OCI-LY7 (cell line): Measurements from ENCODE around the gene ADH6.

Experiments used
- EZH2phosphoT487 ChIP-seq: fragments of 200-600 bp; sonication (generic); IDR thresholded peaks from 2 replicates; pipeline ENCODE4 v1.6.1; 2018; ENCODE audit warnings: low read depth, borderline replicate concordance, mild to moderate bottlenecking, mixed run types, antibody characterized with exemption, low read length, moderate library complexity, mixed read lengths
- TF ChIP-seq, protein P1 (sequence below): fragments of 200-600 bp; sonication (generic); conservative IDR thresholded peaks from 2 replicates; pipeline ENCODE4 v1.5.1; 2014; ENCODE audit warnings: mild to moderate bottlenecking, antibody characterized with exemption, low read length, moderate library complexity, mixed read lengths

DNA sequence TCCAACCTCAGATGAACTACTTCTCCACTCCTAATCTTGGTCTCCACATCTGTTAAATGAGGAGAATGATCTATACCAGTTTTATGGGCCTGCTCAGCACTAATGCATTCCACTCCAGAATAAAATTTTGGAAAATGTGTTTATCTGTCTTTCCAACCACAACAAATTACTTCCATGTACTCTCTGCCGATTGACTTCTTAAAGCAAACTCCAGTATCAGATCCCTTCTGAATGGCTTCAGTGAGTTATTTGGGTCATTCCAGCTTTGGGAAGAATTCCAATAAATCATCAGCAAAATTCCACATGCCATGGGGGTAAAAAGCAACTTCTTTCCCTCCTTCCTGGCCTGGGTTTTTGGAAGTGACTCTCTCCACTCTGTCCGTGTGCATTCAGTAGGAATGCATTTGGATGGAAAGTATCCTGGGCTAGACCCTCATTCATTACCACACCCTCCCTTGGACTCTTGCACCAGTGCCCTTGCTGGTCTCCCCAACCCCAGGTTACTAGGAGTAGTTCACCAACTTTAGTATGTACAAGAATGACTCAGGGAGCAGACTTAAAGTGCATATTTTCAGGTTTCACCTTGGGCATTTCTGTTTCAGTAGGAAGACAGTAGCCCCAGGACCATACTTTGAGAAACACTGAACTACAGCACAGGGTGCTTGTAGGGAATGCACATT, 15.4 kb upstream of the ADH6 start:
- TF ChIP-seq, protein P1, sequence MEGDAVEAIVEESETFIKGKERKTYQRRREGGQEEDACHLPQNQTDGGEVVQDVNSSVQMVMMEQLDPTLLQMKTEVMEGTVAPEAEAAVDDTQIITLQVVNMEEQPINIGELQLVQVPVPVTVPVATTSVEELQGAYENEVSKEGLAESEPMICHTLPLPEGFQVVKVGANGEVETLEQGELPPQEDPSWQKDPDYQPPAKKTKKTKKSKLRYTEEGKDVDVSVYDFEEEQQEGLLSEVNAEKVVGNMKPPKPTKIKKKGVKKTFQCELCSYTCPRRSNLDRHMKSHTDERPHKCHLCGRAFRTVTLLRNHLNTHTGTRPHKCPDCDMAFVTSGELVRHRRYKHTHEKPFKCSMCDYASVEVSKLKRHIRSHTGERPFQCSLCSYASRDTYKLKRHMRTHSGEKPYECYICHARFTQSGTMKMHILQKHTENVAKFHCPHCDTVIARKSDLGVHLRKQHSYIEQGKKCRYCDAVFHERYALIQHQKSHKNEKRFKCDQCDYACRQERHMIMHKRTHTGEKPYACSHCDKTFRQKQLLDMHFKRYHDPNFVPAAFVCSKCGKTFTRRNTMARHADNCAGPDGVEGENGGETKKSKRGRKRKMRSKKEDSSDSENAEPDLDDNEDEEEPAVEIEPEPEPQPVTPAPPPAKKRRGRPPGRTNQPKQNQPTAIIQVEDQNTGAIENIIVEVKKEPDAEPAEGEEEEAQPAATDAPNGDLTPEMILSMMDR, result no peak
- no peak for TF ChIP-seq EZH2phosphoT487
